Caco-2 (cell line): ENCODE results near the gene EPHX1. TPM values are rescaled to one million over a fixed set of nuclear protein-coding genes. Genes with fewer than 3 reads are reported as not detected.

Experiments used
- BruUV-seq: library from RNA; stranded (reverse); fragments of 400-500 nt; replicated peaks from 2 replicates; lab custom pipeline; 2021; lab: Mats Ljungman, UMichigan
- CTCF ChIA-PET: fragments of 300-600 bp; sonication (Branson Sonifier 250); formaldehyde crosslinking; loops from one replicate; lab custom pipeline; 2022; ENCODE audit warnings: antibody characterized with exemption; lab: Charles Lee
- POLR2A ChIA-PET: fragments of 300-600 bp; sonication (Branson Sonifier 250); formaldehyde crosslinking; loops from one replicate; lab custom pipeline; 2022; ENCODE audit warnings: antibody characterized with exemption; lab: Charles Lee
- DNase-seq, 2 experiments: peaks; one replicate each; pipeline versions ENCODE4 v3.0.0 to v3.0.0-alpha.2; 2020 to 2022
- H3K27me3 ChIP-seq: replicated peaks from 2 replicates; pipeline ENCODE4 v1.6.0; 2011; ENCODE audit warnings: low read length; ENCODE audit not compliant: control insufficient read depth, insufficient read depth
- H3K36me3 ChIP-seq: 2 replicates; pipeline ENCODE4 v1.5.1; 2011; ENCODE audit warnings: low read length; ENCODE audit not compliant: control insufficient read depth, insufficient read depth
- H3K4me1 ChIP-seq: fragments of 250-450 bp; sonication (Bioruptor Pico); 2 replicates; pipeline ENCODE4 v1.5.1; 2020; ENCODE audit warnings: mild to moderate bottlenecking
- H3K4me3 ChIP-seq: 2 replicates; pipeline ENCODE4 v1.5.1; 2011; ENCODE audit warnings: low read depth, mild to moderate bottlenecking, control low read depth, low read length
- H3K9me3 ChIP-seq: fragments of 250-450 bp; sonication (Bioruptor Pico); 2 replicates; pipeline ENCODE4 v1.5.1; 2020; ENCODE audit warnings: mild to moderate bottlenecking, moderate library complexity
- H3K27ac Mint-ChIP-seq: one replicate; pipeline ENCODE4 v1.8.0; 2022; ENCODE audit warnings: mixed read lengths; ENCODE audit not compliant: unreplicated experiment
- H3K27me3 Mint-ChIP-seq: one replicate; pipeline ENCODE4 v1.8.0; 2022; ENCODE audit warnings: mixed read lengths; ENCODE audit not compliant: insufficient read depth, unreplicated experiment
- H3K36me3 Mint-ChIP-seq: one replicate; pipeline ENCODE4 v1.8.0; 2022; ENCODE audit warnings: mild to moderate bottlenecking, mixed read lengths; ENCODE audit not compliant: insufficient read depth, unreplicated experiment
- H3K4me1 Mint-ChIP-seq: one replicate; pipeline ENCODE4 v1.8.0; 2022; ENCODE audit warnings: low read depth, mixed read lengths; ENCODE audit not compliant: unreplicated experiment
- H3K4me3 Mint-ChIP-seq: one replicate; pipeline ENCODE4 v1.8.0; 2022; ENCODE audit warnings: mild to moderate bottlenecking, moderate library complexity, mixed read lengths; ENCODE audit not compliant: unreplicated experiment
- H3K9me3 Mint-ChIP-seq: one replicate; pipeline ENCODE4 v1.8.0; 2022; ENCODE audit warnings: mixed read lengths; ENCODE audit not compliant: unreplicated experiment
- intact Hi-C: fragments of 100-400 bp; cut with micrococcal nuclease; formaldehyde crosslinking; loops from one replicate; pipeline ENCODE4 v1.10.0; 2022; ENCODE audit not compliant: unreplicated experiment
- total RNA-seq: library from RNA; stranded (reverse); gene quantifications from 2 replicates; pipeline ENCODE4 v1.2.3, GENCODE V29; 2022
- TF ChIP-seq, protein P1 (sequence below), 2 experiments: fragments of 200-600 bp in 1 of 2; IDR thresholded peaks; 1 replicate in 1 of 2; 2 replicates in 1 of 2; pipeline versions ENCODE4 v1.5.1 to v1.8.0; 2011 to 2022; ENCODE audit warnings: antibody characterized with exemption in 1 of 2, control low read depth in 1 of 2, inconsistent platforms in 1 of 2, low read depth in 1 of 2, low read length in 1 of 2, mild to moderate bottlenecking in 1 of 2, moderate library complexity in 1 of 2; ENCODE audit not compliant: insufficient read depth in 1 of 2, severe bottlenecking in 1 of 2, unreplicated experiment in 1 of 2

The EPHX1 gene
- total RNA-seq, 1 experiment from 2014 or later: 88.5 TPM

DNA sequence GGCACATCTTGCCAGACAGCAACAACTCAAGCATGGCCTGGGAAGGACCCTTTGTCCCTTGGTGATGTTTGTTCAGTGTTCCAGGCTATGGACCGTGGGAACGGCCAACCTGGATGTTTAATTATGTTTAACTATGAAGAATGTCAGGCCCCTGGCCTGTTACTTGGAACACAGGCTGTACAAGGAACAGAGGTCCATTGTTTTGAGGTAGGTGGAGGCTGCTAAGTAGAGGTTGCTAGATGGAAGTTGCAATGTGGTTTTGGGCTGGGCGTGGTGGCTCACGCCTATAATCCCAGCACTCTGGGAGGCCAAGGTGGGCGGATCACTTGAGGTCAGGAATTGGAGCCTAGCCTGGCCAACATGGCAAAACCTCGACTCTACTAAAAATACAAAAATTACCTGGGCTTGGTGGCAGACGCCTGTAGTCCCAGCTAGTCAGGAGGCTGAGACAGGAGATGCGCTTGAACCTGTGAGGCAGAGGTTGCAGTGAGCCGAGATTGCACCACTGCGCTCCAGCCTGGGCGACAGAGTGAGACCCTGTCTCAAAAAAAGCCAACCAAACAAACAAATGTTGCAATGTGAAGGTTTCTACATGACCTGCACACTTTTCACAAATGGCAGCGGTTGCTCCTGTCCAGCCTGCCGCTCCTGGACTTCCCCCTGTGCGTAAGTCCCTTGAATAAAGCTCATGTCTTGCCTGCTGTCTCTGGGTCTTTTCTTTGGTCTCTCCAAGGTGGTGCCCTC, 81.5 kb downstream of the EPHX1 start:
- no peaks in the 10 kb centered on the region for H3K9me3 ChIP-seq
- ChIA-PET CTCF (no interaction called here), POLR2A (no interaction called here)
- Mint-ChIP-seq H3K4me1 (no peaks in the 10 kb centered on the region), H3K36me3 (no peaks in the 10 kb centered on the region), H3K27me3 (no peaks in the 10 kb centered on the region), H3K9me3 (no peaks in the 10 kb centered on the region), H3K27ac (no peak overlapping the region), H3K4me3 (no peak overlapping the region)
- TF ChIP-seq, protein P1, sequence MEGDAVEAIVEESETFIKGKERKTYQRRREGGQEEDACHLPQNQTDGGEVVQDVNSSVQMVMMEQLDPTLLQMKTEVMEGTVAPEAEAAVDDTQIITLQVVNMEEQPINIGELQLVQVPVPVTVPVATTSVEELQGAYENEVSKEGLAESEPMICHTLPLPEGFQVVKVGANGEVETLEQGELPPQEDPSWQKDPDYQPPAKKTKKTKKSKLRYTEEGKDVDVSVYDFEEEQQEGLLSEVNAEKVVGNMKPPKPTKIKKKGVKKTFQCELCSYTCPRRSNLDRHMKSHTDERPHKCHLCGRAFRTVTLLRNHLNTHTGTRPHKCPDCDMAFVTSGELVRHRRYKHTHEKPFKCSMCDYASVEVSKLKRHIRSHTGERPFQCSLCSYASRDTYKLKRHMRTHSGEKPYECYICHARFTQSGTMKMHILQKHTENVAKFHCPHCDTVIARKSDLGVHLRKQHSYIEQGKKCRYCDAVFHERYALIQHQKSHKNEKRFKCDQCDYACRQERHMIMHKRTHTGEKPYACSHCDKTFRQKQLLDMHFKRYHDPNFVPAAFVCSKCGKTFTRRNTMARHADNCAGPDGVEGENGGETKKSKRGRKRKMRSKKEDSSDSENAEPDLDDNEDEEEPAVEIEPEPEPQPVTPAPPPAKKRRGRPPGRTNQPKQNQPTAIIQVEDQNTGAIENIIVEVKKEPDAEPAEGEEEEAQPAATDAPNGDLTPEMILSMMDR (IDR thresholded peaks at IDR 0.05; ENCODE audit: insufficient read depth in 1 of 2, low read depth in 1 of 2, low read length in 1 of 2, severe bottlenecking in 1 of 2, unreplicated experiment in 1 of 2): no peak
- no TSS peak for BruUV-seq
- H3K4me1 ChIP-seq: peaks cover 9% of the 10 kb centered on the region; the same call in 1 of the 2 replicates
- no peak overlapping the region for H3K4me3 ChIP-seq
- DNase-seq: no peak
- H3K36me3 ChIP-seq: no peaks in the 10 kb centered on the region
- H3K27me3 ChIP-seq: no peaks in the 10 kb centered on the region
- intact Hi-C loops: no loop called here

DNA sequence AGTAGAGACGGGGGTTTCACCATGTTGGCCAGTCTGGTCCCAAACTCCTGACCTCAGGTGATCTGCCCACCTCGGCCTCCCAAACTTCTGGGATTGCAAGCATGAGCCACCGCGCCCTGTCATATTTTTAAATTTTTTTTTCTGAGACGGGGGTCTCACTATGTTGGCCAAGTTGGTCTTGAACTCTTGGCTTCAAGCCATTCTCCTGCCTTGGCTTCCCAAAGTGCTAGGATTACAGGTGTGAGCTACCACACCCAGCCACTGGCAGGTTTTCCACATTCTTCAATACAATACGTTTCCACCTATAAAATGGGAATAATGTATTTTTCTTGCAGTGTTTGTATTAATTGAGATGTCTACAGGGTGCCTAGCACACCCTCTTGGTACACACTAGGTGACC, 82.4 kb downstream of the EPHX1 start:
- no peak overlapping the region for H3K4me3 Mint-ChIP-seq
- CTCF ChIA-PET: no interaction called here
- TF ChIP-seq, protein P1 (IDR thresholded peaks at IDR 0.05; ENCODE audit: insufficient read depth in 1 of 2, low read depth in 1 of 2, low read length in 1 of 2, severe bottlenecking in 1 of 2, unreplicated experiment in 1 of 2): no peak
- no peaks in the 10 kb centered on the region for H3K27me3 Mint-ChIP-seq
- POLR2A ChIA-PET: no interaction called here
- Histone ChIP-seq H3K4me3 (no peak overlapping the region), H3K36me3 (no peaks in the 10 kb centered on the region), H3K27me3 (no peaks in the 10 kb centered on the region), H3K9me3 (no peaks in the 10 kb centered on the region), H3K4me1 (peaks cover 14% of the 10 kb centered on the region; the same call in 1 of the 2 replicates)
- H3K9me3 Mint-ChIP-seq: no peaks in the 10 kb centered on the region
- H3K36me3 Mint-ChIP-seq: no peaks in the 10 kb centered on the region
- BruUV-seq: no TSS peak
- peaks cover 8% of the 10 kb centered on the region for H3K4me1 Mint-ChIP-seq
- no peak overlapping the region for H3K27ac Mint-ChIP-seq
- intact Hi-C loops: no loop called here
- no peak for DNase-seq

Other genes with a start within 250 kb of the EPHX1 start
- 78.0 and 80.0 TPM in 2 replicates for gene ENAH, start 157.0 kb upstream of the EPHX1 start, total RNA-seq
- 261 and 276 TPM in 2 replicates for gene SRP9, start 32.3 kb upstream of the EPHX1 start, total RNA-seq
- gene TMEM63A, start 72.3 kb downstream of the EPHX1 start, total RNA-seq: 93.9 and 116 TPM in 2 replicates
- gene LEFTY1, start 79.0 kb downstream of the EPHX1 start, total RNA-seq: not detected in 2 replicates
- 69.7 and 73.7 TPM in 2 replicates for gene PYCR2, start 114.1 kb downstream of the EPHX1 start, total RNA-seq
- not detected in 2 replicates for gene LEFTY2, start 131.1 kb downstream of the EPHX1 start, total RNA-seq
- gene SDE2, start 189.2 kb downstream of the EPHX1 start, total RNA-seq: 16.6 and 18.6 TPM in 2 replicates